NCI-H2171 (cell line): Measurements from ENCODE around the gene POLE.

ENCODE experiments used
- DNase-seq: peaks from one replicate; lab custom pipeline; 2025; lab: John Stamatoyannopoulos, UW

POLE gene

GRCh38 chr12:132593938-132594358, 93.2 kb downstream of the POLE start:
- peak; percentile 97 for DNase-seq

GRCh38 chr12:132593521-132593920, 93.6 kb downstream of the POLE start:
- peak; percentile 36 for DNase-seq

GRCh38 chr12:132593071-132593470, 94.1 kb downstream of the POLE start:
- DNase-seq, result no peak

- no peak for DNase-seq
Observed at GRCh38 chr12:132592282-132592970, 94.7 kb downstream of the POLE start.

GRCh38 chr12:132591107-132591935, 95.8 kb downstream of the POLE start:
- DNase-seq, result no peak

GRCh38 chr12:132588821-132589669, 98.1 kb downstream of the POLE start:
- no peak for DNase-seq

GRCh38 chr12:132588319-132588718, 98.8 kb downstream of the POLE start:
- DNase-seq, result no peak

- no peak for DNase-seq
Observed at GRCh38 chr12:132587781-132588180, 99.4 kb downstream of the POLE start.

- DNase-seq, result no peak
Observed at GRCh38 chr12:132586929-132587328, 100.2 kb downstream of the POLE start.

- DNase-seq, result no peak
Observed at GRCh38 chr12:132585177-132585576, 102.0 kb downstream of the POLE start.

- DNase-seq, result no peak
Observed at GRCh38 chr12:132584429-132584828, 102.7 kb downstream of the POLE start.

- no peak for DNase-seq
Observed at GRCh38 chr12:132583736-132584135, 103.4 kb downstream of the POLE start.

GRCh38 chr12:132583411-132583710, 103.8 kb downstream of the POLE start:
- DNase-seq, result no peak

- DNase-seq, result no peak
Observed at GRCh38 chr12:132582582-132583410, 104.3 kb downstream of the POLE start.

GRCh38 chr12:132582058-132582420, 105.1 kb downstream of the POLE start:
- DNase-seq, result no peak

GRCh38 chr12:132581348-132582057, 105.6 kb downstream of the POLE start:
- DNase-seq, result no peak

GRCh38 chr12:132580701-132581292, 106.3 kb downstream of the POLE start:
- DNase-seq, result no peak

- DNase-seq, result no peak
Observed at GRCh38 chr12:132579744-132580143, 107.4 kb downstream of the POLE start.

- DNase-seq, result no peak
Observed at GRCh38 chr12:132578826-132579225, 108.3 kb downstream of the POLE start.

- DNase-seq, result no peak
Observed at GRCh38 chr12:132578118-132578517, 109.0 kb downstream of the POLE start.
